ENCODE measurements around the gene ZNF771.
"Not testable (repeated sequence)": the region's sequence is repeated elsewhere in the genome, so short reads cannot be mapped to it uniquely, and the experiment has no call there.

The ZNF771 gene

DNA sequence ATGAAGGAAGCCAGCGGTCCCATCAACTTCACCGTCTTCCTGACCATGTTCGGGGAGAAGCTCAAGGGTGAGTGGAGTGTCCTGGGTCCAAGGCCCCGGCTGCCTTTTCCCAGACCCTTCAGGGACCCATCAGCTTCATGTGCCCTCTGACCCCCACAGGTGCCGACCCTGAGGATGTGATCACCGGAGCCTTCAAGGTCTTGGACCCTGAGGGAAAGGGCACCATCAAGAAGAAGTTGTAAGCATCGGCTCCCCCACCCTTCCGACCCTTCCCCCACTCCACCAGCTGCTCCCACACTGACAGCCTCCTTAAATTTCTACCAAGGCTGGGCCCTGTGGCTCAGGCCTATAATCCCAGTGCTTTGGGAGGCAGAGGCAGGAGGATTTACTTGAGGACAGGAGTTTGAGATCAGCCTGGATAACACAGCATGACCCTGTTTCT is 30.9 kb upstream of the ZNF771 start:
- DNase-seq (ENCODE audit: low spot score): no peak

DNA sequence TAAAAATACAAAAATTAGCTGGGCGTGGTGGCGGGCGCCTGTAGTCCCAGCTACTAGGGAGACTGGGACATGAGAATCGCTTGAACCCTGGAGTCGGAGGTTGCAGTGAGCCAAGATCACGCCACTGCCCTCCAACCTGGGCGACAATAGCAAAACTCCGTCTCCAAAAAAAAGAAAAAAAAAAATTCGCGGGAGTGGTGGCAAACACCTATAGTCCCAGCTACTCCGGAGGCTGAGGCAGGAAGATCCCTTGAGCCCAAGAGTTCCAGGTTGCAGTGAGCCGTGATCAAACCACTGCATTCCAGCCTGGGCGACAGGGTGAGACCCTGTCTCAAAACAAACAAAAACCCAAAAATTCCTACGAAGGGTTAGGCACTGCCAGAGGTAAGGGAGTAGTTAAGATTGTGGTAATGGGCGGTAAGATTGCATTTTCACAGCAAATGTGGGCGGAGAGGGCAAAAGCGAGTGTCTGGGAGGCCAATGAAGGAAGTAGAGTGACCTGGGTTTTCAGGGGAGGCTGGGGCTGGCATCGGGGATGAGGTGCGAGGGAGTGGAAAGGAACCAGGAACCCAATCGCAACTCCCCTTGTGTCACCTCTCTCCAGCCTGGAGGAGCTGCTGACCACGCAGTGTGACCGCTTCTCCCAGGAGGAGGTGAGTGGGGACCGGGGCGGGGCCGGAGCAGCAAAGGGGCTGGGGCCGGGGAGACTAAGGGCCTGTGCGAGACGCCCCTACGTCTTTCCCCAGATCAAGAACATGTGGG is 30.2 kb upstream of the ZNF771 start:
- DNase-seq (ENCODE audit: low spot score): no peak

DNA sequence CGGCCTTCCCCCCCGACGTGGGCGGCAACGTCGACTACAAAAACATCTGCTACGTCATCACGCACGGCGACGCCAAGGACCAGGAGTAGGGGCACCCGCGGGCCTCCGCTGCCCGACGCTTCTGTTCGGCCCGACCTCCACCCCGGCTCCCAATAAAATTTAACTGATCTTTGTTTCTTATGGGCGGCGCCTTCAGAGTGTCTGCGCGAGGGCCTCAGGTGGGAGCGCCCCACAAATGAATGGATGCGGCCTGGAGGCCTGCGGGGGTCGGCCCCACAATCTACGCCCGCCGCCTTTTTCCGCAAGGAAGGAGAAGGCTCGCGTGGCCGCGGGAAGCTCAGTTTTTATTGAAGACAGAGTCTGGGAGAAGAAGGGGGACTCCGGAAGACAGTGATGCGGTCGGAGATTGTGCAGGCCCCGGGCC is 29.6 kb upstream of the ZNF771 start:
- DNase-seq (ENCODE audit: low spot score): peak; percentile 93

DNA sequence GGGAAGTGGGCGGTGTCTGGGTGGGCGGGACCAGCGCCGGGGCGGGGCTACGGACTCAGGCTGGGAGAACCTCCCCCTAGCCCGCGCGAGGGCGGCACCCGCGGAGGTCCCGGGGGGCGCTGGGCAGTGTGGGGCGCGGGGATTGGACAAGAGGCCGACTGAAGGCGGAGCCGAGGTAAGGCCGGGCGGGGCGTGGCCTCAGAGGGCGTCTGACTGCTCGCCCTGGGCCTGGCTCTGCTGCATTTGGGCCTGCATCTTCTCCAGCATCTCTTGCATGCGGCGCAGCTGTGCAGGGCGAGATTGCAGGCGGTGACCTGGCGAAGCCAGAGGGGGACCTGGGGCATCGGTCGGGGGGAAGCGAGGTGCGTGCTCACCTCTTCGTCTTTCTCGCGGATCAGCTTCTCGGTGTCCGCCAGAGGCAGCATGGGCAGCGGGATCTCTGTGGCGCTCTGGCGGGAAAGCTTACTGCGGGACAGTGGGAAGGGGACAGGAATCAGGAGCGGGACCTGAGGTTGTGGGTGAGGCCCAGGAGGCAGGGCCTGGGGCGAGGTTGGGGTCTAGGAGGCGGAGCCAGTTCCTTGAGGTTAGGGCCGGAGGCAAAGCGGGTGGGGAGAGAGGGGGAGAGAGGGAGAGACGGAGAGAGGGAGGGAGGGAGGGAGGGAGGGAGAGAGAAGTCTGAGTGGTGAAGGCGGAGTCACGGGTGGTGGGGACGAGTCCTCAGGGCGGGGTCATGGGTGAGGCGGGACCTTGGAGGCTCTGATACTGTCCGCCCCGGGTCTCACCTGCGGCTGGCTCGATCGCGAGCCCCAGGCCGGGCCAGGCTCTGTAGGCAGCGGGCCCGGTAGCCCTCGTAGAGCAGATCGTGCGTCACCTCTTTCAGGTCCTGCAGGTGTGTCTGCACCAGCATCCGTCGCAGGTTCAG is 28.9 kb upstream of the ZNF771 start:
- DNase-seq (ENCODE audit: low spot score): peak; percentile 100

DNA sequence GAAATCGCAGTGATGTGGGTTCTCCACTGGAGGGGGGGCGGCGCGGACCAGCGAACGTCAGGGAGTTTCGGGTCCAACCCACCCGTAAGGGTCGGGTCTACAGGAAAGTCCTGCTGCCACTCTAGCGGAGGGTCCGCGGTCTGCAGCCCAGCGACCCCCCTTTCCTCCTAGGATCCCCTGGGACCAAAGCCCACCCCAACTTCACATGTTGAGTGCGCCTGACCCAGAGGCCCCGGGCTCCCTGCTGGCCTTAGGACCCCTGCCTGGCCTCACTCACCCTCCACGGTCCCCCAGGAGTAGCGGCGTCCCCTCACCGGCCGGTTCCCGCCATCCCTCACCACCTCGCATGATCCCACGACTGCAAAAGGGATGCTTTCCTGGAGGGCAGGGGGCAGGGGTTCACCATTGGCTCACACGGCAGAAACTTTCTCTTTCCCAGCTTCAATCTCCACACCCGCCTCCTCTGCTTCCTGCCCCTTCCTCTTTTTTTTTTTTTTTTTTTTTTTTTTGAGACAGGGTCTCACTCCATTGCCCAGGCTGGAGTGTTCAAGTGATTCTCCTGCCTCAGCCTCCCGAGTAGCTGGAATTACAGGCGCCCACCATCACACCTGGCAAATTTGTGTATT is 28.1 kb upstream of the ZNF771 start:
- no peak for DNase-seq (ENCODE audit: low spot score)

DNA sequence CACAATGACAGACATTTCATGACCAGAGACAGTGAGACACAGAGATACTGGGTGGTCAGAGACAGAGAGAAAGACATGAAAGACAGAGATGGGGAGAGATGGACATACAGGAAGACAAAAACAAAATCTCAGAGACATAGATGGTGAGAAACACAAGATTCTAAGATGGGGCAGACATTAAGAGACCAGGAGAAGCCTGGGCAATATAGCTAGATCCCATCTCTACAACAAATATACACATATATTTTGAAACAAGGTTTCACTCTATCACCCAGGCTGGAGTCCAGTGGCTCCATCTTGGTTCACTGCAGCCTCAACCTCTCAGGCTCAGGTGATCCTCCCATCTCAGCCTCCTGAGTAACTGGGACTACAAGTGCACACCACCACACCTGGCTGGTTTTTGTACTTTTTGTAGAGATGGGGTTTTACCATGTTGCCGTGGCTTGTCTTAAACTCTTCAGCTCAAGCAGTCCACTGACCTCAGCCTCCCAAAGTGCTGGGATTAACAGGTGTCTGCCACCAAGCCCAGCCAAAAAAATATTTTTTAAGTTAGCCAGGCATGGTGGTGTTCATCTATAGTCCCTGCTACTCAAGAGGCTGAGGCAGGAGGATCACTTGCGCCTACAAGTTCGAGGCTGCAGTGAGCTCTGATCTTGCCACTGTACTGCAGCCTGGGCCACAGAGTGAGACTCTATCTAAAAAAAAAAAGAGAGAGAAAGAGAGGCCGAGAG is 27.2 kb upstream of the ZNF771 start:
- DNase-seq (ENCODE audit: low spot score): no peak

DNA sequence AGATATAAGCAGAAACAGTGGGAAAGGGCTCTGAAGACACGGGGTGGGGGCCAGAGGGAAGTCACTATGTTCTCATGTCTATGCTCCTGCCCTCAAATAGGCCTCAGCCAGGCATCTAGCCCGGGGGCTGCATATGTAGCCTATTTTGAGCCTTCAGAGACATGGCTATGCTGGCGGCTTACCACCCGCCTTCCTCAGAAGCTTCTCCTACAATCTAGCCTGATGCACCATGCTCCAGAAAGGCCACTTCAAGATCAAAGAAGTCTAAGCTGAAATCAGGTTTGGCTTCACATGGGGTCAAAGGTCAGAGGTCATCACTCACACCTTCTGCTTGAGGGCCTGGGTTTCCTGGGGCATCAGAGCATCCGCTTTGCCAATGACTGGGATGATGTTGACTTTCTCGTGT is 26.6 kb upstream of the ZNF771 start:
- DNase-seq (ENCODE audit: low spot score): no peak

DNA sequence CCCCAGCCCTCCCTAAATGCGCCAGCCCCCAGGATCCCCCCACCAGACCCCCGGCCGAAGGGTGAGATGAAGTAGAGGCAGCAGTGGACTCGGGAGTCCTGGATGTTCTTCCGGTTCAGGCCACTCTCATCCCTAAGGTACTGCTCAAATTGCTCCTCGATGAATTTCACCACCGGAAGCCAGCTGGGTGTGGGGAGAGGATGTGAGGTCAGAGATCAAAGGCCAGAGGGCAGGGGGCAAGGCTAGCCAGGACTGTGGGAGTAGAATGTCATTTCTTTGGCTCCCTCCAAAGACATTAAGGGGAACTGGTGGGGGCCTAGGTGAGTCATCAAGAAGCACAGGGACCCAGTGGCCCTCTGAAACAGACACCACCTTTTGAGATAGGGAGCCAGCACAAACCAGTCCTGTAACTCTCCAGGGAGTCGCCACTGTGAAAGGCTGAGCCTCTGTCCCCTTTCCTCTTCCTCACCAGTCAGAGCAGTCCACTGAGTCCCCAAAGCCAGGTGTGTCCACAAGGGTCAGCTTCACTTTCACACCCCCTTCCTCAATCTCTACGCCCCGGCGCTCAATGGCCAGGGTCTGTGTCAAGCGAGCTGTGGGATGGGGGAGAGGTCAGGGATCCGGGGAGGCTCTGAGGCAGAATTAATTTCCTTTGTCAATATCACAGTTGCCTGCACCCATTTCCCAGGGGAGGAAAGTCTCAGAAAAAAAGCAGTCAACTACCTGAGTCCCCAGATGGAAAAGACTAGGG is 25.9 kb upstream of the ZNF771 start:
- DNase-seq (ENCODE audit: low spot score): no peak

DNA sequence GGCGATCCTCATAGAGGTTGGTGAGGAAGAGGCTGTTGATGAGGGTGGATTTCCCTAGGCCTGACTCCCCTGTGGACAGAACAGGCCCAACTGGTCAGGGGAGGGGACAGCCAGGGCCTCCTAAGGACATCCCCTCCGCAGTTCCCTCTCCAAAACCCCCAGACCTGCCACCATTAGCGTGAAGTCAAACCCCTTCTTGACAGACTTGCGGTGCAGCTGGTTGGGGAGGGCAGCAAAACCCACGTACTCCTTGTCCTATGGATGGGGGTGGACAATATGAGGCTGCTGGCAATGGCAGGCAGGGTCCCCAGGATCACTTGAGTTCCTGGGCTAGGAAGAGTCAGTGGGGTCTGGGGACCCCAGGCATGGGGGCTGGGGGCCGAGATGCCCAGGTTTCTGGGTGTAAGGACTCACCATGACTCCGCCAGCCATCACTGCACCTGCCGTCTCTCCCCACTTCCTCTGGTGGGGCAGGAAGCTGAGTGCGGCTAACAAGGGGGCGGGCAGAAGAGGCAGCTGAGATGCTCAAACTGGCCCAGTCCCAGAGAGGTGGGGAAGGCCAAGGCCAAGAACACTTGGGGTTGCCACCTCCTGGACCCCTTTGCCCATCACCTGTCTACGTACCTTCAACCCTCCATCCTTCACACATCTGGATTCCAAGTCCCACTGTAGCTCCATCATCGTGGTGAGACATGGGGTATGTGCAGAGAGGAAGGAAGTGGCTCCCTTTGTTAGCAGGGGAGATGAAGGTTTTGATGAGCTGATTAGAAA is 25.1 kb upstream of the ZNF771 start, which contains the start of gene SEPTIN1:
SEPTIN1 (minus strand) TSS at position 451 of the 771 bp plus-strand sequence; CDS start at position 432, 19 bp downstream.
- no peak for DNase-seq (ENCODE audit: low spot score)

DNA sequence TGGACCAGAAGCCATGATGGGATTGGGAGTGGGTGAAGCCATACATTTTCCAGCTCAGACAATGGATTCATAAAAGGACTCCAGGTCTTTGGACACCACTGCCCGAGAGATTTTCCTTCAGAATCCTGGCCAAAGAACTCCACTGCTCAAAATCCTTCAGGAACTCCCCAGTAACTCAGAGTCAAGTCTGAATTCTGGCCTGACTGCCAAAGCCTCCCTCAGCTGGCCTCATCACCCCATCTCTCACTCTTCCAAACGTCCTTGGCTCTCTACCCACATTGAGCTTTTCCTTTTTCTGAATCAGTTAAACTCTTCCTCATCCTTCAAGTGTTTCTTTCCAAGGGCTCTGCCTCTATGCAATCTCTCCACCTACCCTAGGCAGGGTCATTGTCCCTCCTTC is 23.9 kb upstream of the ZNF771 start:
- no peak for DNase-seq (ENCODE audit: low spot score)

DNA sequence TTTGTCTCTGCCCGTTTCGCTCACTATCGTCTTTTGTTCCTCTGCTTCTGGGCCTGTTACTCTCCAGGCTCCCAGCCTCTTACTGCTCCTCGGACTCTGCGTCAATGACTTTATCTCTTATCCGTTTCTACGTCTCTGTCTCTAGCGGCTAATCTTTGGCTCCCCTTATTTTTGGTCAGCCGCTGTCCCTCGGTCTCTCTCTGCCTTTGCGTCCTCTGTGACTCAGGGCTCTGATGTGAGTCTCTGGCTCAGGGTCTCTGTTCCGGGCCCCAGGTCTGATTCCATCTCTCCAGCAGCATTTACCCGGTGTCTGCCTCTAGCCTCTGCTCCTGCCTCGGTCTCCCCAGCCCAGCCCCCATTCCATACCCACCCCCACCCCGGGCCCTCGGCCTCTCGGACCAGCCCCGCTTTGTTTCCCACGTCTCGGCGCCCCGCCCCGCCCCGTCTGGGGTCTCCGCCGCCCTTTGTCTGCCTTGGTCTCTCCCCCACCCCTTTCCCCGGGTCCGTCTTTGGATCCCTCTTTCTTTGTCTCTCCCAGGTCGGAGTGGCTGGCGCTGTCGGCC is 12.7 kb upstream of the ZNF771 start:
- no peak for DNase-seq (ENCODE audit: low spot score)

DNA sequence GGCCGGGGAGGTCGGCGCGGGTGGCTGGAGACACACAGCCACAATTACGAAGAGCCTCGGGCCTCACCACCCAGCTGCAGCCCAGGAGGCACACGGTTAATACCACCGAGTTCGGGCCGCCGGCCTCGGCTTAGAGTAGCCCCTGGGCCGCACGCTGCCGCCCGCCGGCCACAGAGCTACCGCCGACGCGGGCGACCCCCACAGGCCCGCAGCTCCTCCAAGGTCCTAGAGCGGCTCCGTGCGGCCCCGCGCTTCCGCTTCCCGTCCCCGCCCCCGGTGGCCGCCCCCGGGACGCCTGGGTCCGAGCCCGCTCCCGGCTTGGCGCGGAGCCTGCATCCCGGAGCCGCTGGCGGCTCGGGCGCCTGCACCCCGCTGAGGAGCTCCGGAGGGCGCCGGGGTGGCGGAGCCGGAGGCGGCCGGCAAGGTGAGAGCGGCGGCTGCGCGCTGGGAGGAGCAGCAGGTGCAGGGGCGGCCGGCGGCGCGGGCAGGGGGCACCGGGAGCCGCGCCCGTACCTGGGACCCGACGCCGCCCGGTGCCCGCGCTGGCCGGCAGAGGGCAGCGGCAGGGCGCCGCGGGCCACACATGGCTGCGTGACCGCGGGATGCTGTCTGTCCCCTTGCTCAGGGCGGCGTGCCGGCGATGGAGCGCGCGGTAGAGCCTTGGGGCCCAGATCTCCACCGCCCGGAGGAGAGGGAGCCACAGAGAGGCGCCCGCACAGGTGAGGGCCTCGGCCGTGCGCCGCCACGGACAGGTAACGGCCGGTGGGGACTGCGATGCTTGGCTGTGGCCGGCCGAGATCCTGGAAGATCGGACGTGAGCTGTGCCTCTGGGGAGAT is 12.0 kb upstream of the ZNF771 start, which contains the start of gene ZNF48:
ZNF48 (plus strand) TSS at position 266 of the 837 bp plus-strand sequence; CDS start at position 641, 375 bp downstream.
- peak; percentile 90 for DNase-seq (ENCODE audit: low spot score)

DNA sequence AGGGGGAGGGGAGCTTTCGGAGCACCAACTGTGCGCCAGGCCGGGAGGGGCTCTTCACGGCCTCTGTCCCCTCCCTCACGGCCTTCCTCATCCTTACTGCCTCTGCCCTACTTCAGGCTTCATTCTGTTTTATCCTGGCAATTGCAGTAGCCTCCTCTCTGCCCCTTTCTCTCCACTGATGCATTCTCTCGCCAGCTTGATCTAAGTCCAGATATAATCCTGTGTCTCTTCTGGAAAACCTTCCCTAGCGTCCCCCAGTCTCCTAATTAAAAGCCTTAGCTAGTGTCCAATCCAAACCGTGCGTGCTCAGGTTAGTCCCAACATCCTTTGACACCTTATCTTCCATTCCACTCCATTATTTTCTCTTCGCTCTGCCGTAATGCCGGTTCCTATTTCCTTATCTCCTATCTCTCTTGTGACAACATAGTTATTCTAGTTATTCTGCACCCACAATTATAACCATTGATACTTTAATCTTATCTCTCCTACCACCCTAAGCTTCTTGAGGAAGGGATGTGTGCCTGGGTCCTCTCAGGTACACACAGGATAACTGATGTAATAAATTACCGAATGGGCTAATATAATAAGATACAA is 11.3 kb upstream of the ZNF771 start:
- no peak for DNase-seq (ENCODE audit: low spot score)

DNA sequence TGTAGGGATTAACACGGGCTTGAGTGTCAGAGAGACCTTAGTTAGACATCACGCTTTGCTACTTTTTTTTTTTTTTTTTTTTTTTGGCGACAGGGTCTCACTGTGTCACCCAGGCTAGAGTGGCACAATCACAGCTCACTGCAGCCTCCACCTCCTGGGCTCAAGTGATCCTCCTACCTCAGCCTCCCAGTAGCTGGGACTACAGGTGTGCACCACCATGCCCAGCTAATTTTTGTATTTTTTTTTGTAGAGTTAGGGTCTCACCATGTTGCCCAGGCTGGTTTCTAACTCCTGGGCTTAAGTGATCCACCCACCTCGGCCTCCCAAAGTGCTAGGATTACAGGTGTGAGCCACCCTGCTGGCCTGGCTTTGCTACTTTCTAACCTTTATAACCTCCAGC is 10.8 kb upstream of the ZNF771 start:
- DNase-seq (ENCODE audit: low spot score): not testable (repeated sequence)

DNA sequence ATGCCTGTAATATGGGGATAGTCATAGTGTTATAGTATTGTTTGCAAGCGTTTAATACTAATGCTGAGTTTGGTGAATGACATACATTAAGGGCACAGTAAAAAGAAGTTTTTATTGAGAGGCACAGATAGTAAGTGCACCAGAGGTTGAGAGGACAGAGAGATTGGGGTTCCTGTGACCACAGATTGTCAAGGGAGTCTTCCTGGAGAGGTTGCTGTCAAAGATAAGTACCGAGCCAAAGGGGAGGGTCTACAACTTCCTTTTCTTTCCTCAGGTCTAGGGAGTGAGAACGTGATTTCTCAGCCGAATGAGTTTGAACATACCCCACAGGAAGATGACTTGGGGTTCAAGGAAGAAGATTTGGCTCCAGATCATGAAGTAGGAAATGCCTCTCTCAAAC is 10.3 kb upstream of the ZNF771 start:
- no peak for DNase-seq (ENCODE audit: low spot score)

DNA sequence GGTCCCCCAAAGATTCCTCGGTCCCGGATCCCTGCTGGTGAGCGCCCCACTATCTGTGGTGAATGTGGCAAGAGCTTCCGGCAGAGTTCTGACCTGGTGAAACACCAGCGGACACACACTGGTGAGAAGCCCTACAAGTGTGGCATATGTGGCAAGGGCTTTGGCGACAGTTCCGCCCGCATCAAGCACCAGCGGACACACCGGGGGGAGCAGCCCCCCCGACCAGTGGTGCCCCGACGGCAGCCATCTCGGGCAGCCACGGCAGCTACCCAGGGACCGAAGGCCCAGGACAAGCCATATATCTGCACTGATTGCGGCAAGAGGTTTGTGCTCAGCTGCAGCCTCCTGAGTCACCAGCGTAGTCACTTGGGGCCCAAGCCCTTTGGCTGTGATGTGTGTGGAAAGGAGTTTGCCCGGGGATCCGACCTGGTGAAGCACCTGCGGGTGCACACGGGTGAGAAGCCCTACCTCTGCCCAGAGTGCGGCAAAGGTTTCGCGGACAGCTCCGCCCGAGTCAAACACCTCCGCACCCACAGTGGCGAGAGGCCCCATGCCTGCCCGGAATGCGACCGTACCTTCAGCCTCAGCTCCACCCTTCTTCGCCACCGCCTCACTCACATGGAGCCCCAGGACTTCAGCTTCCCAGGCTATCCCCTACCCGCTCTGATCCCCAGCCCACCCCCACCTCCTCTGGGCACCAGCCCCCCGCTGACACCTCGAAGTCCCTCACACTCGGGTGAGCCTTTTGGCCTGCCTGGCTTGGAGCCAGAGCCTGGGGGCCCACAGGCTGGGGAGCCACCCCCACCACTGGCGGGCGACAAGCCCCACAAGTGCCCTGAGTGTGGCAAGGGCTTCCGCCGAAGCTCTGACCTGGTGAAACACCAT is 9.4 kb upstream of the ZNF771 start:
- no peak for DNase-seq (ENCODE audit: low spot score)

DNA sequence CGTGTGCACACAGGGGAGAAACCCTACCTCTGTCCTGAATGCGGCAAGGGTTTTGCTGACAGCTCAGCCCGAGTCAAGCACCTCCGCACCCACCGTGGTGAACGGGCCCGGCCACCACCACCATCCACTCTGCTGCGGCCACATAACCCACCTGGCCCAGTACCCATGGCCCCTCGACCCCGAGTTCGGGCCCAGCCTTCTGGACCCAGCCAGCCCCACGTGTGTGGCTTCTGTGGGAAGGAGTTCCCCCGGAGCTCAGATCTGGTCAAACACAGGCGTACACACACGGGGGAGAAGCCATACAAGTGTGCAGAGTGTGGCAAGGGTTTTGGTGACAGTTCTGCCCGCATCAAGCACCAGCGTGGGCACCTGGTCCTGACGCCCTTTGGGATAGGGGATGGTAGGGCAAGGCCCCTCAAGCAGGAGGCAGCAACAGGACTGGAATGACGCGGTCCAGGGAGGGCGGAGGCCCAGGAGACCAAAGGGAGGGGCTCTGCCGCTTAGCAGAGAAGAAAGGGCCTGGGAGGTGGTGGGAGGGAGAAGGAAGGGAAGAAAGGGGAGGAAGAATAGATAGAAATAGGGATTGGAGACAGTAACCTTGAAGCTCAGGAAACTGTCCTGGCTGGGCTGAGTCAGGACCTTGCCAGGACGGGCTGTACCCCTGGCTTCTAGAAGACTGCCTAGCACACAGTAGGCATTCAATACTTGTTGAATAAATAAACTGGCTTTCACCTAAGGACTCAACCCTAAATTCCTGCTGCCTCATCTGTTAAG is 8.6 kb upstream of the ZNF771 start:
- DNase-seq (ENCODE audit: low spot score): no peak

All from left forelimb (tissue), 1 donor.